ENCODE results near the gene PEPD.

GRCh38 chr19:33552191-33552927, 30.8 kb upstream of the PEPD start:
- TF ChIP-seq CTCF (IDR thresholded peaks at IDR 0.05) (no peak), POLR2A (IDR thresholded peaks at IDR 0.05) (no peak)
